HCT116 (cell line): ENCODE measurements around the gene TWNK.

Experiments used
- CBX3 ChIP-seq: IDR thresholded peaks from 2 replicates; pipeline ENCODE4 v1.6.1; 2012; ENCODE audit warnings: low read depth
- EZH2 ChIP-seq: fragments of 200-600 bp; sonication (generic); IDR thresholded peaks from 2 replicates; pipeline ENCODE4 v1.6.1; 2017; ENCODE audit warnings: antibody characterized with exemption, mixed run types
- EZH2phosphoT487 ChIP-seq: fragments of 200-600 bp; IDR thresholded peaks from 2 replicates; pipeline ENCODE4 v1.6.1; 2018; ENCODE audit warnings: antibody characterized with exemption, borderline replicate concordance
- POLR2A ChIP-seq: IDR thresholded peaks from 2 replicates; pipeline ENCODE4 v1.7.0; 2011; ENCODE audit warnings: borderline replicate concordance; ENCODE audit not compliant: insufficient read depth, insufficient read length; ENCODE audit errors: extremely low read depth
- SIN3A ChIP-seq: IDR thresholded peaks from 2 replicates; pipeline ENCODE4 v1.6.1; 2012; ENCODE audit warnings: low read depth
- SRF ChIP-seq: IDR thresholded peaks from 2 replicates; pipeline ENCODE4 v1.6.1; 2012; ENCODE audit warnings: low read depth
- TCF7L2 ChIP-seq: IDR thresholded peaks from 2 replicates; pipeline ENCODE4 v1.7.0; 2011; ENCODE audit warnings: borderline replicate concordance, inconsistent platforms; ENCODE audit not compliant: insufficient read depth, insufficient read length; ENCODE audit errors: extremely low read depth
- YY1 ChIP-seq: IDR thresholded peaks from 2 replicates; pipeline ENCODE4 v1.6.1; 2011; ENCODE audit warnings: low read length, low read depth, moderate library complexity, mild to moderate bottlenecking; ENCODE audit not compliant: insufficient replicate concordance; ENCODE audit errors: extremely low read depth
- ZBTB33 ChIP-seq: IDR thresholded peaks from 2 replicates; pipeline ENCODE4 v1.6.1; 2011; ENCODE audit warnings: mild to moderate bottlenecking, low read length, moderate library complexity; ENCODE audit not compliant: insufficient replicate concordance; ENCODE audit errors: extremely low read depth
- ZNF274 ChIP-seq: fragments of 200-500 bp; sonication (Bioruptor generic); IDR thresholded peaks from 2 replicates; pipeline ENCODE4 v1.6.1; 2014; ENCODE audit warnings: mild to moderate bottlenecking, low read depth, low read length, inconsistent platforms
- TF ChIP-seq, protein P1 (sequence below), 3 experiments: fragments of 200-600 bp in 1 of 3; sonication (generic) in 1 of 3; IDR thresholded peaks in 2 of 3; conservative IDR thresholded peaks in 1 of 3; 2 replicates each; pipeline ENCODE4 v1.5.1; 2012 to 2017; ENCODE audit warnings: low read depth in 2 of 3, low read length in 2 of 3, antibody characterized with exemption in 1 of 3, borderline replicate concordance in 1 of 3, control low read depth in 1 of 3, mild to moderate bottlenecking in 1 of 3, mixed read lengths in 1 of 3, mixed run types in 1 of 3, moderate library complexity in 1 of 3; ENCODE audit not compliant: insufficient read depth in 1 of 3

DNA sequence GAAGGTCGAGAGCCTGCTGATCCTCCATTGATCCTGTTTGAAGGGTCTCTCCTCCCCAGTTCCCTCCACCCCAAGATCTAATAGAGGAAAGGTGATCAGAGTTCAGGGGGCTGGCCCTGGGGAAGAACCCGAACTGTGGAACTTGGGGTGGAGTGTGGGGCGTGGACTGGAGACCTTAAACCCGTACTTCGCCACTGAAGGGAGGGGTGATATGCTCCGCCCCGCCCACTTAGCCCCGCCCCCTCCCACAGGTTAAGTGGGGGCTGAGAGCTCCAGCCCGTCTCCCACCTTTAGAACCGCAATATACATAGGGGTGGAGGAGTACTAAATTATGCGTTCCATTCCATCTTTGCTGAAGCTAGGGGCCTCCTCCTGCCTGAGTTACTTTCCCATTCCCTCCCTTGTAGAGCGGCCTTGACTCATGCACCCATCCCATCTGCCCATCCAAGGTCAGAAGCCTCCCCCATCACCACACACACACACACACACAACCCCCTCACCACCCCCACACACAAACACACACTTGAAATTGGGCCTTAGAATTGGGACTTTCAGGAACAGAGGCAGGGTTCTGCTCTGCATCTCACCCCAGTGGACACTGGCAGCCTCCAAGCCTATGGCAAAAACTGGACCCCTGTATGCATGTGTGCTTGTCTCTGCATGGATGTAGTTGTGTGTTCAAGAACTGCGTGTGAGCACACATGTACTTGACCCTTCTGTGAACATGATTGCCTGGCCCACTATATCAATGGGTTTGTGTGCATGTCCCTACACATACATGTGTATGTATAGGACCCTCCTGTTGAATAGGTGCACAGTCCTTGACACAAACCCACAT is 17.0 kb upstream of the TWNK start:
- TF ChIP-seq, protein P1, sequence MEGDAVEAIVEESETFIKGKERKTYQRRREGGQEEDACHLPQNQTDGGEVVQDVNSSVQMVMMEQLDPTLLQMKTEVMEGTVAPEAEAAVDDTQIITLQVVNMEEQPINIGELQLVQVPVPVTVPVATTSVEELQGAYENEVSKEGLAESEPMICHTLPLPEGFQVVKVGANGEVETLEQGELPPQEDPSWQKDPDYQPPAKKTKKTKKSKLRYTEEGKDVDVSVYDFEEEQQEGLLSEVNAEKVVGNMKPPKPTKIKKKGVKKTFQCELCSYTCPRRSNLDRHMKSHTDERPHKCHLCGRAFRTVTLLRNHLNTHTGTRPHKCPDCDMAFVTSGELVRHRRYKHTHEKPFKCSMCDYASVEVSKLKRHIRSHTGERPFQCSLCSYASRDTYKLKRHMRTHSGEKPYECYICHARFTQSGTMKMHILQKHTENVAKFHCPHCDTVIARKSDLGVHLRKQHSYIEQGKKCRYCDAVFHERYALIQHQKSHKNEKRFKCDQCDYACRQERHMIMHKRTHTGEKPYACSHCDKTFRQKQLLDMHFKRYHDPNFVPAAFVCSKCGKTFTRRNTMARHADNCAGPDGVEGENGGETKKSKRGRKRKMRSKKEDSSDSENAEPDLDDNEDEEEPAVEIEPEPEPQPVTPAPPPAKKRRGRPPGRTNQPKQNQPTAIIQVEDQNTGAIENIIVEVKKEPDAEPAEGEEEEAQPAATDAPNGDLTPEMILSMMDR (IDR thresholded peaks at IDR 0.05 in 2 of 3, conservative IDR thresholded peaks at IDR 0.05 in 1 of 3; ENCODE audit: borderline replicate concordance in 1 of 3, insufficient read depth in 1 of 3, low read depth in 2 of 3, low read length in 2 of 3): no peak
- TF ChIP-seq EZH2 (no peak), POLR2A (no peak), ZNF274 (no peak), YY1 (no peak), TCF7L2 (no peak), SRF (no peak), CBX3 (no peak), SIN3A (no peak), ZBTB33 (no peak), EZH2phosphoT487 (no peak)
